GM12878 (cell line): Measurements from ENCODE around the gene PSAP. TPM values are rescaled to one million over a fixed set of nuclear protein-coding genes. Genes with fewer than 3 reads are reported as not detected.

Experiments
- ATAC-seq: fragments of 200-7000 bp; cut with Tn5 transposase; 3 replicates; pipeline ENCODE4 v1.9.1; 2020; ENCODE audit warnings: mild to moderate bottlenecking, moderate library complexity
- BruUV-seq: library from RNA; stranded (reverse); fragments of 400-500 nt; replicated peaks from 2 replicates; lab custom pipeline; 2021; lab: Mats Ljungman, UMichigan
- CTCF ChIA-PET: fragments of 300-600 bp; sonication (Branson Sonifier 250); formaldehyde crosslinking; extraction: SDS; loops from one replicate; lab custom pipeline; 2021; ENCODE audit warnings: inconsistent platforms; lab: Yijun Ruan, JAX
- POLR2A ChIA-PET: fragments of 350-600 bp; formaldehyde crosslinking; extraction: SDS; loops from one replicate; lab custom pipeline; 2021; ENCODE audit warnings: inconsistent platforms; lab: Charles Lee
- RAD21 ChIA-PET: fragments of 300-600 bp; sonication (Branson Sonifier 250); formaldehyde crosslinking; loops from one replicate; lab custom pipeline; 2023; ENCODE audit warnings: antibody characterized with exemption; ENCODE audit not compliant: unreplicated experiment; lab: Charles Lee
- SMC1A ChIA-PET: fragments of 300-600 bp; sonication (Branson Sonifier 250); formaldehyde crosslinking; loops from one replicate; lab custom pipeline; 2023; ENCODE audit not compliant: unreplicated experiment, uncharacterized antibody; lab: Charles Lee
- DNase-seq: peaks from one replicate; pipeline ENCODE4 v3.0.0-alpha.2; 2011; ENCODE audit warnings: low read depth, low spot score
- FAIRE-seq: peaks from 3 replicates; lab custom pipeline; 2011; peaks lifted over from hg19 to GRCh38; lab: Jason Lieb, UNC
- H2AFZ ChIP-seq: 2 replicates; pipeline ENCODE4 v1.6.0; 2011; ENCODE audit warnings: low read depth, low read length, control low read depth; ENCODE audit not compliant: control insufficient read depth
- H3K27ac ChIP-seq: 2 replicates; pipeline ENCODE4 v1.5.1; 2011; ENCODE audit warnings: control low read depth; ENCODE audit not compliant: control insufficient read depth, insufficient read depth
- H3K27me3 ChIP-seq, 2 experiments: replicated peaks in 1 of 2; 2 replicates each; pipeline versions ENCODE4 v1.6.0 to v1.6.1; 2011; ENCODE audit warnings: low read length in 1 of 2; ENCODE audit not compliant: control insufficient read depth in 2 of 2, insufficient read depth in 2 of 2
- H3K36me3 ChIP-seq, 2 experiments: 2 replicates each; pipeline ENCODE4 v1.5.1; 2011; ENCODE audit warnings: low read length in 1 of 2; ENCODE audit not compliant: control insufficient read depth in 2 of 2, insufficient read depth in 2 of 2
- H3K4me1 ChIP-seq: 2 replicates; pipeline ENCODE4 v1.6.1; 2011; ENCODE audit warnings: mild to moderate bottlenecking, low read length, moderate library complexity, mixed read lengths; ENCODE audit not compliant: control insufficient read depth, insufficient read depth
- H3K4me2 ChIP-seq: 2 replicates; pipeline ENCODE4 v1.6.0; 2011; ENCODE audit warnings: control low read depth; ENCODE audit not compliant: control insufficient read depth, insufficient read depth
- H3K4me3 ChIP-seq: fragments of 200-600 bp; sonication (generic); 2 replicates; pipeline ENCODE4 v1.5.1; 2016
- H3K79me2 ChIP-seq: 2 replicates; pipeline ENCODE4 v1.6.0; 2011; ENCODE audit warnings: low read length; ENCODE audit not compliant: control insufficient read depth, insufficient read depth
- H3K9ac ChIP-seq: 2 replicates; pipeline ENCODE4 v1.8.0; 2011; ENCODE audit warnings: low read length, control low read depth, mixed read lengths; ENCODE audit not compliant: control insufficient read depth, insufficient read depth
- H3K9me3 ChIP-seq: replicated peaks from 3 replicates; pipeline ENCODE4 v1.5.1; 2011; ENCODE audit warnings: mild to moderate bottlenecking, low read length; ENCODE audit not compliant: control insufficient read depth, insufficient read depth
- H4K20me1 ChIP-seq: 2 replicates; pipeline ENCODE4 v1.6.0; 2011; ENCODE audit not compliant: control insufficient read depth, insufficient read depth
- ASH2L ChIP-seq: fragments of 300-600, 200-600 bp; sonication (generic); IDR thresholded peaks from 2 replicates; pipeline ENCODE4 v1.6.1; 2017; ENCODE audit warnings: low read depth, mild to moderate bottlenecking, borderline replicate concordance
- BCL11A ChIP-seq: IDR thresholded peaks from 2 replicates; pipeline ENCODE4 v1.6.1; 2011; ENCODE audit warnings: low read depth, low read length
- MTA2 ChIP-seq: fragments of 450-650 bp; IDR thresholded peaks from 2 replicates; pipeline ENCODE4 v1.6.1; 2016; ENCODE audit warnings: low read depth, mild to moderate bottlenecking, moderate library complexity
- MYB ChIP-seq: fragments of 150-350 bp; IDR thresholded peaks from 2 replicates; pipeline ENCODE4 v1.6.1; 2014; ENCODE audit warnings: mild to moderate bottlenecking, low read depth, low read length, borderline replicate concordance
- RCOR1 ChIP-seq: conservative IDR thresholded peaks from 2 replicates; pipeline ENCODE4 v1.6.1; 2012; ENCODE audit warnings: low read depth, low read length, improper control_type of control experiment
- SIN3A ChIP-seq: IDR thresholded peaks from 2 replicates; pipeline ENCODE4 v1.6.1; 2012; ENCODE audit warnings: low read depth, low read length, improper control_type of control experiment
- YBX1 ChIP-seq: fragments of 450-650 bp; IDR thresholded peaks from 2 replicates; pipeline ENCODE4 v1.6.1; 2016; ENCODE audit warnings: antibody characterized with exemption
- WGBS: methylation state at CpG from one replicate; pipeline ENCODE4 v1.1.6; 2016; ENCODE audit warnings: low lambda C conversion rate; ENCODE audit not compliant: insufficient replicate concordance, insufficient coverage; ENCODE audit errors: missing lambda C conversion rate; 5-methylcytosine and 5-hydroxymethylcytosine counted together
- in situ Hi-C: fragments of 300-500 bp; cut with MboI; formaldehyde crosslinking; loops from 9 replicates; pipeline ENCODE4 v1.14.3; 2018; ENCODE audit warnings: mixed read lengths
- intact Hi-C: fragments of 100-400 bp; cut with micrococcal nuclease; formaldehyde crosslinking; loops from one replicate; pipeline ENCODE4 v1.14.2; 2022; ENCODE audit not compliant: unreplicated experiment
- polyA plus RNA-seq, 11 experiments: library from polyadenylated mRNA; depleted of rRNA in 4 of 11; unstranded in 6 of 11; stranded (reverse) in 5 of 11; fragments of >200 nt; fragmentation: Nextera tagmentation in 4 of 11; fragmentation: Illumina TruSeq in 1 of 11; extraction: Ambion mirVana in 4 of 11; extraction: Trizol in 1 of 11; gene quantifications; 1 replicate in 1 of 11; 2 replicates in 10 of 11; pipeline versions ENCODE4 v1.2.1 to v1.2.3, GENCODE V29; 2011 to 2016; ENCODE audit warnings: inconsistent platforms in 2 of 11, missing spikeins in 2 of 11, low read depth in 1 of 11
- total RNA-seq, 4 experiments: library from RNA; depleted of rRNA in 3 of 4; stranded (reverse); fragments of >200 nt in 3 of 4; fragmentation: Illumina TruSeq in 1 of 4; extraction: Trizol in 1 of 4; gene quantifications; 2 replicates each; pipeline versions ENCODE4 v1.2.1 to v1.2.3, GENCODE V29; 2013 to 2021

Gene PSAP
- total and polyA plus RNA-seq, 10 of the 15 experiments (the other 5 are each of a cell fraction or from before 2014, with no cell fraction given), result 178 to 336 (median 286) TPM

DNA sequence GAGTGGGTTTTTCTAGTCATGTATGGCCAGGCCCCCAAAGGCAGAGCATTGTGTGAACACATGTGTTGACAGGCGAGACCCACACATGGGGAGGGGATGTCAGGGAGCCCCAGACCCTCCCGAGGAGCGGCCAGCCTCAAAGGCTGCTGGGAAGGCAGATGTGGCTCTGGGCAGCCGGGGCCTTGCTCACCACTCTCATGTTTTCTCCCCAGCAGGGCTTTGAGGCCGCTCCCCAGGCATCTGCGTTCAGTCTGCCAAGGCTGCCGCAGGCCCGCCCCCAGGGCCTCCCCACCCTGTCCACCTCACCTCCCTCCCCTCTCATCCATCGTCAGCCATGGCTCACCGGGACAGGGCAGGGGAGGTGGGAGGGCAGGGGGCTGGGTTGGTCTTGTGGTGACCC lies 61.2 kb downstream of the PSAP start:
- in situ Hi-C loops (no loop called here), intact Hi-C loops (no loop called here)
- FAIRE-seq (no peak), DNase-seq (no peak), ATAC-seq (no peak)
- Histone ChIP-seq H3K4me1 (peaks cover 10% of the 10 kb centered on the region), H4K20me1 (no peaks in the 10 kb centered on the region), H3K4me3 (no peak overlapping the region), H3K27me3 (no peaks in the 10 kb centered on the region; a peak in 1 of 4 replicates), H3K79me2 (no peaks in the 10 kb centered on the region), H3K27ac (no peak overlapping the region), H3K9me3 (no peaks in the 10 kb centered on the region; the same call in 2 of the 3 replicates), H3K9ac (no peak overlapping the region), H3K36me3 (no peaks in the 10 kb centered on the region), H3K4me2 (no peak overlapping the region), H2AFZ (no peak overlapping the region)
- 80% methylated on average over 6 of the region's 10 CpGs for WGBS
- no peak for TF ChIP-seq MTA2
- TF ChIP-seq MYB, result no peak
- no peak for TF ChIP-seq YBX1
- TF ChIP-seq ASH2L, result no peak
- no peak for TF ChIP-seq BCL11A
- CTCF ChIA-PET, result no interaction called here
- BruUV-seq, result no TSS peak
- POLR2A ChIA-PET, result no interaction called here
- RAD21 ChIA-PET, result no interaction called here
- SMC1A ChIA-PET, result no interaction called here

DNA sequence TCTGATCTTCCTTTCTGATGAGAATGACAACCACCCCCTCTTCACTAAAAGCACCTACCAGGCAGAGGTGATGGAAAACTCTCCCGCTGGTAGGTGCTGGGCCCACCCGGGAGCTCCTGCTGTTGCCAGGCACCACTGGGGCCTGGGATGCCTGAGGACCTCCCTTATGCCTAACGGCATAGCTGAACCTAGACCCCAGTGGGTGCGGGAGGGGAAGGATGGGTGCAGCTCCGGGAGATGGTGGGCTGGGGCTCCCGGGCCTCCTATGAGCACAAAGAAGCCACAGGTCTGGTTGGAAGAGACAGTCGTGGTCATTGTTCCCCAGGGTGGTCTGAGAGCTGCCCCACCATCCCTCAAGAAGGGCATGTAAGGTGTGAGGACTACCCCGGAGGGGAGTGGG lies 62.1 kb downstream of the PSAP start:
- POLR2A ChIA-PET, result no interaction called here
- TF ChIP-seq RCOR1 (no peak), SIN3A (no peak)
- 53% methylated on average over 8 of the region's 8 CpGs for WGBS

More for the DNA sequence above, 62.1 kb downstream of the PSAP start:
- no peak for DNase-seq
- peaks cover 10% of the 10 kb centered on the region for H3K4me1 ChIP-seq
- no peaks in the 10 kb centered on the region for H3K79me2 ChIP-seq
- H3K36me3 ChIP-seq, result no peaks in the 10 kb centered on the region
- RAD21 ChIA-PET, result interaction anchor here (1.2 kb wide), 1 partner anchor 15 kb away, joined by 3 read pairs; the partner anchor contains the start of gene VSIR
- no peak overlapping the region for H3K9ac ChIP-seq
- no peaks in the 10 kb centered on the region; the same call in 2 of the 3 replicates for H3K9me3 ChIP-seq
- CTCF ChIA-PET, result no interaction called here
- H3K4me3 ChIP-seq, result no peak overlapping the region
- SMC1A ChIA-PET, result no interaction called here
- no peak for FAIRE-seq
- H3K27me3 ChIP-seq, result no peaks in the 10 kb centered on the region; a peak in 1 of 4 replicates
- BruUV-seq, result no TSS peak
- H3K27ac ChIP-seq, result no peak overlapping the region
- H2AFZ ChIP-seq, result no peak overlapping the region
- H3K4me2 ChIP-seq, result no peak overlapping the region
- no peak for ATAC-seq
- H4K20me1 ChIP-seq, result no peaks in the 10 kb centered on the region
- in situ Hi-C loops, result no loop called here
- intact Hi-C loops, result no loop called here
